Fibroblast of the aortic adventitia (primary cell): ENCODE results near the gene BICC1. TPM values are rescaled to one million over a fixed set of nuclear protein-coding genes. Genes with fewer than 3 reads are reported as not detected.
"Not testable (repeated sequence)": the region's sequence is repeated elsewhere in the genome, so short reads cannot be mapped to it uniquely, and the experiment has no call there.

Source experiments
- DNase-seq: peaks from one replicate; pipeline ENCODE4 v3.0.0-alpha.2; 2010; ENCODE audit warnings: low read depth
- H3K4me3 ChIP-seq: 2 replicates; pipeline ENCODE4 v1.5.1; 2011; ENCODE audit warnings: low read depth, mild to moderate bottlenecking, control low read depth, low read length, moderate library complexity
- total RNA-seq: library from RNA; depleted of rRNA; stranded (reverse); fragments of >200 nt; gene quantifications from 2 replicates; pipeline ENCODE4 v1.2.3, GENCODE V29; 2012; ENCODE audit warnings: low replicate concordance
- TF ChIP-seq, protein P1 (sequence below): IDR thresholded peaks from 2 replicates; pipeline ENCODE4 v1.5.1; 2011; ENCODE audit warnings: mild to moderate bottlenecking, low read length, control low read depth, inconsistent platforms; ENCODE audit not compliant: insufficient read depth

Gene BICC1
- total RNA-seq, 1 donor, result 177 TPM

DNA sequence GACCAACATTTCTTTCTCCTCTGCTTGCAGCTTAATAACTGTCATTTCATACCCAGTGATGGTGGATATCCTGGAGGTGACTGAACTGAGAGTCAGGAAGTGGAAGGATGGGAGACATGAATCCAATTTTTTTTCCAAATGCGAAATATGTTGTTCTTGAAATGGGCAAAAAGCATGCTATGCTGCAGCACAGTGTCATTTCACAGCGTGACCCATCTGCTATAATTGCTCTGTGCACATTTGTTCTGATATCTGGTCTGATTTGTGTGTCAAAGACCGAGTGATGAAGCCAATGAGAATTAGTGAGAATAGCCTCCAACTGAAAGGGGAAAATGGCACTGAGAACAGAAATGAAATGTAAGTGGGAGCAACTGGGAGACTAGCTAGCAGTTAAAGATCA, 334.2 kb downstream of the BICC1 start:
- H3K4me3 ChIP-seq, result no peak overlapping the region
- TF ChIP-seq, protein P1, sequence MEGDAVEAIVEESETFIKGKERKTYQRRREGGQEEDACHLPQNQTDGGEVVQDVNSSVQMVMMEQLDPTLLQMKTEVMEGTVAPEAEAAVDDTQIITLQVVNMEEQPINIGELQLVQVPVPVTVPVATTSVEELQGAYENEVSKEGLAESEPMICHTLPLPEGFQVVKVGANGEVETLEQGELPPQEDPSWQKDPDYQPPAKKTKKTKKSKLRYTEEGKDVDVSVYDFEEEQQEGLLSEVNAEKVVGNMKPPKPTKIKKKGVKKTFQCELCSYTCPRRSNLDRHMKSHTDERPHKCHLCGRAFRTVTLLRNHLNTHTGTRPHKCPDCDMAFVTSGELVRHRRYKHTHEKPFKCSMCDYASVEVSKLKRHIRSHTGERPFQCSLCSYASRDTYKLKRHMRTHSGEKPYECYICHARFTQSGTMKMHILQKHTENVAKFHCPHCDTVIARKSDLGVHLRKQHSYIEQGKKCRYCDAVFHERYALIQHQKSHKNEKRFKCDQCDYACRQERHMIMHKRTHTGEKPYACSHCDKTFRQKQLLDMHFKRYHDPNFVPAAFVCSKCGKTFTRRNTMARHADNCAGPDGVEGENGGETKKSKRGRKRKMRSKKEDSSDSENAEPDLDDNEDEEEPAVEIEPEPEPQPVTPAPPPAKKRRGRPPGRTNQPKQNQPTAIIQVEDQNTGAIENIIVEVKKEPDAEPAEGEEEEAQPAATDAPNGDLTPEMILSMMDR, result no peak
- DNase-seq, result no peak

DNA sequence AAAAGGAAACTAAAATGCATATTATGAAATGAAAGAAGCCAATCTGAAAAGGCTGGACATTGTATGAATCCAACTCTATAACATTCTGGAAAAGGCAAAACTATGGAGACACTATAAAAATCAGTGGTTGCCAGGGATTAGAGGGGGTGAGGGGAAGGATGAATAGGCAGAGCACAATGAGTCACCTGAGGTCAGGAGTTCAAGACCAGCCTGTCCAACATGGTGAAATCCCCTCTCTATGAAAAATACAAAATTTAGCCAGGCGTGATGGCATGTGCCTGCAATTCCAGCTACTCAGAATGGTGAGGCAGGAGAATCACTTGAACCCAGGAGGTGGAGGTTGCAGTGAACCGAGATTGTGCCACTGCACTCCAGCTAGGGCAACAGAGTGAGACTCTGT, 338.9 kb downstream of the BICC1 start:
- no peak overlapping the region for H3K4me3 ChIP-seq
- TF ChIP-seq, protein P1, result no peak
- DNase-seq, result no peak

DNA sequence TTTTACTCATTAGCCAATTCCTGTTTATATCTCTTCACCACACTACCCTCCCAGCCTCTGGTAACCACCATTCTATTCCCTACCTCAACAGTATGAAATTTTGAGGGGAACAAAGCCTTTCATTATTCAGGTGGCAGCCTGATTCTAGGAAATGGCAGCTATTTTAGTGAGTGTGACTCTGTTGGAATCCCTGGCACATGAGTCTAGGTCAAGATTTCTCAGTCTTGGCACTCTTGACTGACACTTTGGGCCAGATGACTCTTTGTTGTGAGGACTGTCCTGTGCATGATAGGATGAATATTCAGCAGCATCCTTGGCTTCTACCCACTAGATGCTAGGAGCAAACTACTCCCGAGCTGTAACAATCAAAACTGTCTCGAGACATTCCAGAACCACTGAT, 341.0 kb downstream of the BICC1 start:
- DNase-seq, result no peak
- TF ChIP-seq, protein P1, result no peak
- H3K4me3 ChIP-seq, result no peak overlapping the region

DNA sequence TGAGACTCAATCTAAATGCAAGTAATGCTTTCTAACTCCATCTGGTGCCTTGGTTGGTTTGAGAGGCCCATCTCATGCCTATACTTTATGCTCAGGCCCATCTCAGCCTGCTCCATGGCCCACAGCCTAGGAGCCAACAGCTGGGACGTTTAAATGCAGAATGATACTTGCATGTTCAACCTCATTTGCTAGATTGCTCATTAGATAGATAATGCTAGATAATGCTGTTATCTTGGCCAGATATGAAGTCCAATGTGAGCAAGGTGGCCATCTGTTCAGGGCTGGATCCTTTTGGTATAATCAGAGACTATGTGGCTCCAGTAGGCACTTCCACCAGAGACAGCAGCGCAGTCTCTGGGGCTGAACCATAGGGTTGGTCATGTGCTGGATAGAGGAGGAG, 342.1 kb downstream of the BICC1 start:
- DNase-seq, result no peak
- H3K4me3 ChIP-seq, result no peak overlapping the region
- TF ChIP-seq, protein P1, result no peak

DNA sequence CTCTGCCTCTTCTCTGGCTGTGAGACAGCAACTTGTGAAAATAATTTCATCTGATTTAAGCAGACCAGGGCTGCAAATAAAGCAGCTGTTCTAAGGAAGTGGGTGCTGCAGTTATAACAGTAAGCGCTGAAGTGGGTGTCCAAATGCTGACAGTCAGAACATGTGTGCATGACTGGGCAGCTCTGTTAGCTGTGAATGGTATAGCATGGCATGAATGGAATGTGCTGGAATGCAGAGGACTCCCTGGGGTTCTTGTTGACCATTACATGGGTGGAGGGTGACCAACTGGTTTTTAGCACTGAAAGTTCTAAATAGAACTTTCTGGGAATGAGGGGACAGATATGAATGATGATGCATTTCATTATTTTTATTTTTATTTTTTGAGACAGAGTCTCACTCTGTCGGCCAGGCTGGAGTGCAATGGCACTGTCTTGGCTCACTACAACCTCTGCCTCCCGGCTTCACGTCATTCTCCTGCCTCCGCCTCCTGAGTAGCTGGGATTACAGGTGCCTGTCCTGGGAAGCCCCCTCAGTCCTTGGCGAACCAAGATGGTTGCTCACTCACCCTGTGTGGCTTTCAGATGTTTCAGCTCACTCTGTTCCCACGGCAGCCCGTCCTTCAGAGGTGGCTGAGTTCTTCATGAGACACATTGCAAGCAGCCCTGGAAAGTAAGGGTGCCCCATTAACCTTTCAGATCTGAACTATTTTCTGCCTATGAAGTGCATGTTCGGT, 344.0 kb downstream of the BICC1 start:
- no peak overlapping the region for H3K4me3 ChIP-seq
- TF ChIP-seq, protein P1, result no peak
- peak; percentile 97 for DNase-seq

DNA sequence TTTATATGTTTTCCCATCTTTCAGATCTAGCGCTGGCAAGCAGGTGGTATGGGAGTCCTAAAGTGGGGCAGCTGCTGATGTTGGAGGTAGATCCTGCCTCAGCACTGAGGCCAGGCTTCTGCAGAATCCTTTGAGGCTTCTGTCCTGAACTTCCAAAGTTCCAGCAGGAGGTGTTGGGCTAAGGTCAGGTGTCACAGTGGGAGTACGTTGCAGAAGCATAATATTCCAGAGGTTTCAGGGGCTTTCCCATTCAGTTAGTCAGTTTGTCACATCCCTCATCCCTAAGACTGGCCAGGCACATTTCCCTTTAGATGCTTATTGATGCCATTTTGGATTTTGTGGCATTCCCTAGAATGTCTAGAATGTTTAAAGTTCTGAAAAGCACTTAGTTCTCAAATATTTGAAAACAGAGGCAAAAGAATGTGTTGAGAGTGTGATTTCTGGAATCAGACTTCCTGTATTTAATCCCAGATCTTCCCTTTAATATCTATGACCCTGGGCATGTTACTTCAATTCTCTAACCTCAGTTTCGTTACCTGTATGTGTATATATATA, 344.7 kb downstream of the BICC1 start:
- H3K4me3 ChIP-seq, result no peak overlapping the region
- TF ChIP-seq, protein P1, result no peak
- no peak for DNase-seq

DNA sequence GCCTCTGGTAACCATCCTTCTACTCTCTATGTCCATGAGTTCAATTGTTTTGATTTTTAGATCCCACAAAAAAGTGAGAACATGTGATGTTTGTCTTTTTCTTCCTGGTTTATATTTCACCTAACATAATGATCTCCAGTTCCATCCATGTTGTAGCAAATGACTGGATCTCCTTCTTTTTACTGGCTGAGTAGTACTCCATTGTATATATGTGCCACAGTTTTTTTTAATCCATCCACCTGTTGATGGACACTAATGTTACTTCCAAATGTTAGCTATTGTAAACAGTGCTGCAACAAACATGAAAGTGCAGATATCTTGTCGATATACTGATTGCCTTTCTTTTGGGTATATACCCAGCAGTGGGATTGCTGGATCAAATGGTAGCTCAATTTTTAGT, 345.5 kb downstream of the BICC1 start:
- H3K4me3 ChIP-seq, DNase-seq: not testable (repeated sequence)
